Cardiac fibroblast (primary cell): ENCODE results near the gene PRPF39.
A peak's percentile ranks its signal among the peaks of the same experiment; 100 is the strongest.

ENCODE experiments used
- DNase-seq, 2 donors: peaks; one replicate each; pipeline versions ENCODE4 v3.0.0 to v3.0.0-alpha.2; 2010; ENCODE audit warnings: low read depth in 2 of 2
- H3K4me3 ChIP-seq, 2 donors: replicated peaks in 1 of 2; 1 replicate in 1 of 2; 2 replicates in 1 of 2; pipeline ENCODE4 v1.5.1; 2011; ENCODE audit warnings: low read depth in 2 of 2, low read length in 2 of 2, mild to moderate bottlenecking in 2 of 2, moderate library complexity in 1 of 2
- TF ChIP-seq, protein P1 (sequence below): IDR thresholded peaks from one replicate; pipeline ENCODE4 v1.5.1; 2011; ENCODE audit warnings: low read depth, mild to moderate bottlenecking, low read length, inconsistent platforms

PRPF39 gene

GRCh38 chr14:45083976-45084722, at the start of gene PRPF39:
PRPF39 (plus strand) TSS chr14:45084116; CDS start chr14:45095240, 11,124 bp downstream.
- TF ChIP-seq, protein P1, sequence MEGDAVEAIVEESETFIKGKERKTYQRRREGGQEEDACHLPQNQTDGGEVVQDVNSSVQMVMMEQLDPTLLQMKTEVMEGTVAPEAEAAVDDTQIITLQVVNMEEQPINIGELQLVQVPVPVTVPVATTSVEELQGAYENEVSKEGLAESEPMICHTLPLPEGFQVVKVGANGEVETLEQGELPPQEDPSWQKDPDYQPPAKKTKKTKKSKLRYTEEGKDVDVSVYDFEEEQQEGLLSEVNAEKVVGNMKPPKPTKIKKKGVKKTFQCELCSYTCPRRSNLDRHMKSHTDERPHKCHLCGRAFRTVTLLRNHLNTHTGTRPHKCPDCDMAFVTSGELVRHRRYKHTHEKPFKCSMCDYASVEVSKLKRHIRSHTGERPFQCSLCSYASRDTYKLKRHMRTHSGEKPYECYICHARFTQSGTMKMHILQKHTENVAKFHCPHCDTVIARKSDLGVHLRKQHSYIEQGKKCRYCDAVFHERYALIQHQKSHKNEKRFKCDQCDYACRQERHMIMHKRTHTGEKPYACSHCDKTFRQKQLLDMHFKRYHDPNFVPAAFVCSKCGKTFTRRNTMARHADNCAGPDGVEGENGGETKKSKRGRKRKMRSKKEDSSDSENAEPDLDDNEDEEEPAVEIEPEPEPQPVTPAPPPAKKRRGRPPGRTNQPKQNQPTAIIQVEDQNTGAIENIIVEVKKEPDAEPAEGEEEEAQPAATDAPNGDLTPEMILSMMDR = no peak
- peak; percentile 91 for DNase-seq
- peak within 1 kb of the TSS; percentile 68 for H3K4me3 ChIP-seq

DNA sequence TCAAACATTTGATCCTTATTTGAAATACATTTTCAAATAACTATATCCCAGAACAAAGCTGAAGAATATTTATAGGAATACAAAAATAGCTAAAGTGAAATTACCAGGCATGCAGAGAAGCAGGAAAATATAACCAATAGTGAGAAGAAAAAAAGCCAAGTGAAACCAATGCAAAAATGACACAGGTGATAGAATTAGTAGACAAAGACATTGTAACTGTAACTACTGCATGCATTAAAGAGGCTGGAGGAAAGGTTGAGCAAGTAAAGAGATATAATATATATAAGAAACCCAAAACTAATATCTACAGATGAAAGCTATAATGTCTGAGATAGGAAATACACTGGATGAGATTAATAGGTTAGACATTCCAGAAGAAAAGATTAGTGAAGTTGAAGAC, 49.2 kb upstream of the PRPF39 start:
- H3K4me3 ChIP-seq = no peak overlapping the region
- TF ChIP-seq, protein P1 = no peak
- DNase-seq = no peak

DNA sequence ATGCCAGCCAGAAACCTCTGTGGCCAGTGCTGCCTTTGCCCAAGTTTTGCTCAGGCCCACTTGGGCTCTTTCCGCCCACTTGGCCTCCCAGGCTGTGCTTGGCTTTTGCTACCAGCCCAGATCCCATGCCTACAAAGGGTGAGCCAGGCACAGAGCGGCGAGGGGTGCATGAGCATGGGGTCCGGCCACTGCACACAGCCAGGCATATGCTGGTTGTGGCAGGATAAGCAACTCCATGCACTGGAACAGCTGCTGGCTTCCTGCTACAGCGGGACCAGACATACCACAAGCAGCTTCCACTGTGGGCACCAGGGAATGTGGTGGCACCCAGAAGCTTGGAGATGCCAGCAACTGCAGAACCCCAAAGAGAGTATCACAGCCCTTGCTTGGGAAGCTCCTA, 45.7 kb upstream of the PRPF39 start:
- H3K4me3 ChIP-seq = no peak overlapping the region
- TF ChIP-seq, protein P1 = no peak
- DNase-seq = no peak

GRCh38 chr14:45038865-45039264, 45.1 kb upstream of the PRPF39 start:
- DNase-seq = no peak
- TF ChIP-seq, protein P1 = no peak
- no peak overlapping the region for H3K4me3 ChIP-seq

DNA sequence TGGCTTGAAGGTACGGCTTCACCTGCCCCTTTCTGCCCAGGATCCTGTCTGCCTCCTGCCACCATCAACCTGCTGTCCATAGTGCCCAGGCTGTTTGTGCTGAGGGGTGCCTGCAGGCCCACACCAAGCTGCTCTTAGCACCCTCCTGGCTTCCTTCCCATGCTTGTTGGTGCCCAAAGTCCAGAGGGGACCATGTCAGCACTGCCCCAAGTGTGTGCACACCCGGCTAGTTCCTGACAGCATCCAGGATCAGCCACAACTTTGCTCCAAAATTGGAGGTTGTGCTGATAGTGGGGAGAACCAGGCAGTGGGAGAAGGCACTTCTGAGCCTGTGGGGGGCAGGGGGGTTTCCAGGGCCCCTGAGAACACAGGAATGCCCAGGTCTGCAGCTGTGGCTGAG, 44.5 kb upstream of the PRPF39 start:
- H3K4me3 ChIP-seq = no peak overlapping the region
- no peak for DNase-seq
- TF ChIP-seq, protein P1 = no peak

GRCh38 chr14:45041641-45042040, 42.3 kb upstream of the PRPF39 start:
- TF ChIP-seq, protein P1 = no peak
- DNase-seq = no peak
- no peak overlapping the region for H3K4me3 ChIP-seq

DNA sequence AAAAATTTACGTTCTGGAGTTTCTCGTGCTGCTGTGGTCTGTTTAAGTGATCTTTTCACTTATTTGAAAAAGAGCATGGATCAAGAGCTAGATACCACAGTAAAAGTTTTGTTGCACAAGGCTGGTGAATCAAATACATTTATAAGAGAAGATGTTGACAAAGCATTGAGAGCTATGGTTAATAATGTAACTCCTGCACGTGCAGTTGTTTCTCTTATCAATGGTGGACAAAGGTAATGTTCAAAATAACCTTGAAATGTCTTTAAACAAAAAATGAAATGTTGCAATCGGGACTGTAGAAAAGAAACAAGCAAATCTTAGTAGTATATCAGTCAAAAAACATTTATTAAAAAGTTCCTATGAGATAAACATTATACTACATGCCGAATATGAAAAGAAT, 39.3 kb upstream of the PRPF39 start:
- H3K4me3 ChIP-seq = no peak overlapping the region
- TF ChIP-seq, protein P1 = no peak
- no peak for DNase-seq
